Panc1 (cell line): Measurements from ENCODE around the gene ZFP36L1.

Experiments used
- POLR2AphosphoS5 ChIP-seq: IDR thresholded peaks from 2 replicates; pipeline ENCODE4 v1.6.1; 2012; ENCODE audit warnings: mild to moderate bottlenecking, low read depth, low read length, moderate library complexity
- SIN3A ChIP-seq: IDR thresholded peaks from 2 replicates; pipeline ENCODE4 v1.6.1; 2012; ENCODE audit warnings: low read depth, mild to moderate bottlenecking, low read length, moderate library complexity, borderline replicate concordance; ENCODE audit not compliant: insufficient read depth
- TCF7L2 ChIP-seq: IDR thresholded peaks from 2 replicates; pipeline ENCODE4 v1.6.1; 2011; ENCODE audit warnings: mild to moderate bottlenecking, low read depth, low read length, inconsistent platforms
- TF ChIP-seq, protein P1 (sequence below): fragments of 450-650 bp; IDR thresholded peaks from 2 replicates; pipeline ENCODE4 v1.5.1; 2017; ENCODE audit warnings: mild to moderate bottlenecking
- TF ChIP-seq, protein P2 (sequence below), 2 experiments: IDR thresholded peaks; 2 replicates each; pipeline ENCODE4 v1.6.1; 2011 to 2012; ENCODE audit warnings: low read depth in 2 of 2, control low read depth in 1 of 2, low read length in 1 of 2, mild to moderate bottlenecking in 1 of 2, moderate library complexity in 1 of 2; ENCODE audit not compliant: insufficient read depth in 1 of 2

DNA sequence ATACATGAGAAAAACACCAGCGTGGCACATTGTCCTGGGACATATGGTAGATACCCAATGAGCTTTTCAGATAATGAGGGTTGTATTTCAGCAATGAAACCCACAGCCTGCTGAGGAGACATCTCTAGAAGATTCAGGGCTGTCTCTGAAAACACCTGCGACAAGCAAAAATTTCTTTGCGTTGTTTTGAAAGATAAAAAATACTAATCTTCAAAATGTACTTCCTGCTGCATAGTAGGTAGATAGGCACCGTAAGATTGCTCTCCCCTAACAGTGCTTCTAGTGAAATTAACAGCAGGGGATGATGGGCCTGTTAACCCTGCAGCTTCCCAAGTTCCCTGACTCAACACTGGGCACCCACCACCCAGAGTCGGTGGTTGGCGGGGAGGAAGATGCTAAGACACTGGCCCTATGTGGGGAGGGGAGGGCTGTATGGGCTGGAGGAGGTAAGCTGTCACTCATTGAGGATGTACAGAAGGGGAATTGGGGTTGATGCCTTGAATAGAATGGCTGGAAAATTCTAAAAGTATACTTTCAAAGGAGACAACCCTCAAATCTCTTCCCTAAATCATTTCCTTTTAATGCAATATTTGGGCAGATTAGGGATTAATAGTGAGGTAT, 20.0 kb downstream of the ZFP36L1 start:
- TF ChIP-seq, protein P1, sequence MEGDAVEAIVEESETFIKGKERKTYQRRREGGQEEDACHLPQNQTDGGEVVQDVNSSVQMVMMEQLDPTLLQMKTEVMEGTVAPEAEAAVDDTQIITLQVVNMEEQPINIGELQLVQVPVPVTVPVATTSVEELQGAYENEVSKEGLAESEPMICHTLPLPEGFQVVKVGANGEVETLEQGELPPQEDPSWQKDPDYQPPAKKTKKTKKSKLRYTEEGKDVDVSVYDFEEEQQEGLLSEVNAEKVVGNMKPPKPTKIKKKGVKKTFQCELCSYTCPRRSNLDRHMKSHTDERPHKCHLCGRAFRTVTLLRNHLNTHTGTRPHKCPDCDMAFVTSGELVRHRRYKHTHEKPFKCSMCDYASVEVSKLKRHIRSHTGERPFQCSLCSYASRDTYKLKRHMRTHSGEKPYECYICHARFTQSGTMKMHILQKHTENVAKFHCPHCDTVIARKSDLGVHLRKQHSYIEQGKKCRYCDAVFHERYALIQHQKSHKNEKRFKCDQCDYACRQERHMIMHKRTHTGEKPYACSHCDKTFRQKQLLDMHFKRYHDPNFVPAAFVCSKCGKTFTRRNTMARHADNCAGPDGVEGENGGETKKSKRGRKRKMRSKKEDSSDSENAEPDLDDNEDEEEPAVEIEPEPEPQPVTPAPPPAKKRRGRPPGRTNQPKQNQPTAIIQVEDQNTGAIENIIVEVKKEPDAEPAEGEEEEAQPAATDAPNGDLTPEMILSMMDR = no peak
- no peak for TF ChIP-seq POLR2AphosphoS5
- no peak for TF ChIP-seq TCF7L2
- TF ChIP-seq, protein P2, sequence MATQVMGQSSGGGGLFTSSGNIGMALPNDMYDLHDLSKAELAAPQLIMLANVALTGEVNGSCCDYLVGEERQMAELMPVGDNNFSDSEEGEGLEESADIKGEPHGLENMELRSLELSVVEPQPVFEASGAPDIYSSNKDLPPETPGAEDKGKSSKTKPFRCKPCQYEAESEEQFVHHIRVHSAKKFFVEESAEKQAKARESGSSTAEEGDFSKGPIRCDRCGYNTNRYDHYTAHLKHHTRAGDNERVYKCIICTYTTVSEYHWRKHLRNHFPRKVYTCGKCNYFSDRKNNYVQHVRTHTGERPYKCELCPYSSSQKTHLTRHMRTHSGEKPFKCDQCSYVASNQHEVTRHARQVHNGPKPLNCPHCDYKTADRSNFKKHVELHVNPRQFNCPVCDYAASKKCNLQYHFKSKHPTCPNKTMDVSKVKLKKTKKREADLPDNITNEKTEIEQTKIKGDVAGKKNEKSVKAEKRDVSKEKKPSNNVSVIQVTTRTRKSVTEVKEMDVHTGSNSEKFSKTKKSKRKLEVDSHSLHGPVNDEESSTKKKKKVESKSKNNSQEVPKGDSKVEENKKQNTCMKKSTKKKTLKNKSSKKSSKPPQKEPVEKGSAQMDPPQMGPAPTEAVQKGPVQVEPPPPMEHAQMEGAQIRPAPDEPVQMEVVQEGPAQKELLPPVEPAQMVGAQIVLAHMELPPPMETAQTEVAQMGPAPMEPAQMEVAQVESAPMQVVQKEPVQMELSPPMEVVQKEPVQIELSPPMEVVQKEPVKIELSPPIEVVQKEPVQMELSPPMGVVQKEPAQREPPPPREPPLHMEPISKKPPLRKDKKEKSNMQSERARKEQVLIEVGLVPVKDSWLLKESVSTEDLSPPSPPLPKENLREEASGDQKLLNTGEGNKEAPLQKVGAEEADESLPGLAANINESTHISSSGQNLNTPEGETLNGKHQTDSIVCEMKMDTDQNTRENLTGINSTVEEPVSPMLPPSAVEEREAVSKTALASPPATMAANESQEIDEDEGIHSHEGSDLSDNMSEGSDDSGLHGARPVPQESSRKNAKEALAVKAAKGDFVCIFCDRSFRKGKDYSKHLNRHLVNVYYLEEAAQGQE (IDR thresholded peaks at IDR 0.05; ENCODE audit: insufficient read depth in 1 of 2, low read depth in 2 of 2, low read length in 1 of 2) = no peak
- TF ChIP-seq SIN3A = no peak
